ENCODE data around the gene LYRM4. TPM values are rescaled to one million over a fixed set of nuclear protein-coding genes. Genes with fewer than 3 reads are reported as not detected.

Gene LYRM4
- total and polyA plus RNA-seq, 2 experiments from 2014 or later, result 51.0 to 62.0 TPM

GRCh38 chr6:5270093-5270680, 9.4 kb upstream of the LYRM4 start:
- TF ChIP-seq ZNF331 (CRISPR knock-in tag; IDR thresholded peaks at IDR 0.05; ENCODE audit: low read depth) (no peak), POLR2AphosphoS5 (IDR thresholded peaks at IDR 0.05; ENCODE audit: low read depth) (no peak), CREB1 (CRISPR knock-in tag; IDR thresholded peaks at IDR 0.05; ENCODE audit: low read depth) (no peak), ZNF462 (CRISPR knock-in tag; IDR thresholded peaks at IDR 0.05) (no peak), NANOG (IDR thresholded peaks at IDR 0.05; ENCODE audit: borderline replicate concordance) (no peak), JUNB (IDR thresholded peaks at IDR 0.05; ENCODE audit: unreplicated experiment) (no peak), EZH2phosphoT487 (IDR thresholded peaks at IDR 0.05; ENCODE audit: unreplicated experiment) (no peak), STAT1 (IDR thresholded peaks at IDR 0.05; ENCODE audit: unreplicated experiment) (no peak), EZH2 (IDR thresholded peaks at IDR 0.05; ENCODE audit: low read depth, unreplicated experiment) (no peak), CTCF (conservative IDR thresholded peaks at IDR 0.05; ENCODE audit: low read depth in 2 of 2) (no peak), ZNF114 (CRISPR knock-in tag; IDR thresholded peaks at IDR 0.05) (no peak)
- TF ChIP-seq, protein P1, sequence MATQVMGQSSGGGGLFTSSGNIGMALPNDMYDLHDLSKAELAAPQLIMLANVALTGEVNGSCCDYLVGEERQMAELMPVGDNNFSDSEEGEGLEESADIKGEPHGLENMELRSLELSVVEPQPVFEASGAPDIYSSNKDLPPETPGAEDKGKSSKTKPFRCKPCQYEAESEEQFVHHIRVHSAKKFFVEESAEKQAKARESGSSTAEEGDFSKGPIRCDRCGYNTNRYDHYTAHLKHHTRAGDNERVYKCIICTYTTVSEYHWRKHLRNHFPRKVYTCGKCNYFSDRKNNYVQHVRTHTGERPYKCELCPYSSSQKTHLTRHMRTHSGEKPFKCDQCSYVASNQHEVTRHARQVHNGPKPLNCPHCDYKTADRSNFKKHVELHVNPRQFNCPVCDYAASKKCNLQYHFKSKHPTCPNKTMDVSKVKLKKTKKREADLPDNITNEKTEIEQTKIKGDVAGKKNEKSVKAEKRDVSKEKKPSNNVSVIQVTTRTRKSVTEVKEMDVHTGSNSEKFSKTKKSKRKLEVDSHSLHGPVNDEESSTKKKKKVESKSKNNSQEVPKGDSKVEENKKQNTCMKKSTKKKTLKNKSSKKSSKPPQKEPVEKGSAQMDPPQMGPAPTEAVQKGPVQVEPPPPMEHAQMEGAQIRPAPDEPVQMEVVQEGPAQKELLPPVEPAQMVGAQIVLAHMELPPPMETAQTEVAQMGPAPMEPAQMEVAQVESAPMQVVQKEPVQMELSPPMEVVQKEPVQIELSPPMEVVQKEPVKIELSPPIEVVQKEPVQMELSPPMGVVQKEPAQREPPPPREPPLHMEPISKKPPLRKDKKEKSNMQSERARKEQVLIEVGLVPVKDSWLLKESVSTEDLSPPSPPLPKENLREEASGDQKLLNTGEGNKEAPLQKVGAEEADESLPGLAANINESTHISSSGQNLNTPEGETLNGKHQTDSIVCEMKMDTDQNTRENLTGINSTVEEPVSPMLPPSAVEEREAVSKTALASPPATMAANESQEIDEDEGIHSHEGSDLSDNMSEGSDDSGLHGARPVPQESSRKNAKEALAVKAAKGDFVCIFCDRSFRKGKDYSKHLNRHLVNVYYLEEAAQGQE (IDR thresholded peaks at IDR 0.05; ENCODE audit: unreplicated experiment), result no peak
- TF ChIP-seq, protein P2, sequence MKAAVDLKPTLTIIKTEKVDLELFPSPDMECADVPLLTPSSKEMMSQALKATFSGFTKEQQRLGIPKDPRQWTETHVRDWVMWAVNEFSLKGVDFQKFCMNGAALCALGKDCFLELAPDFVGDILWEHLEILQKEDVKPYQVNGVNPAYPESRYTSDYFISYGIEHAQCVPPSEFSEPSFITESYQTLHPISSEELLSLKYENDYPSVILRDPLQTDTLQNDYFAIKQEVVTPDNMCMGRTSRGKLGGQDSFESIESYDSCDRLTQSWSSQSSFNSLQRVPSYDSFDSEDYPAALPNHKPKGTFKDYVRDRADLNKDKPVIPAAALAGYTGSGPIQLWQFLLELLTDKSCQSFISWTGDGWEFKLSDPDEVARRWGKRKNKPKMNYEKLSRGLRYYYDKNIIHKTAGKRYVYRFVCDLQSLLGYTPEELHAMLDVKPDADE (IDR thresholded peaks at IDR 0.05), result no peak

More at GRCh38 chr6:5270093-5270680, 9.4 kb upstream of the LYRM4 start:
- Histone ChIP-seq H3K4me2 (no peak overlapping the region), H4K20me1 (replicated peaks; ENCODE audit: insufficient read depth) (peaks cover 6% of the 10 kb centered on the region; the same call in 1 of the 2 replicates), H3K27ac (ENCODE audit: low read depth) (no peak overlapping the region), H3K36me3 (ENCODE audit: insufficient read depth) (no peaks in the 10 kb centered on the region), H3K4me1 (ENCODE audit: insufficient read depth) (peaks cover 5% of the 10 kb centered on the region; the same call in 1 of the 2 replicates), H3F3A (replicated peaks; ENCODE audit: low read depth) (no peaks in the 10 kb centered on the region), H3K9me2 (ENCODE audit: insufficient read depth) (0 out of 2 replicates have a peak, but pooled peaks cover 3% of the 10 kb centered on the region), H3K4me3 (no peak overlapping the region), H2AFZ (no peak overlapping the region), H3K27me3 (ENCODE audit: insufficient read depth) (no peaks in the 10 kb centered on the region), H3K79me2 (replicated peaks; ENCODE audit: insufficient read depth) (peaks cover 39% of the 10 kb centered on the region)
- H3K27ac Mint-ChIP-seq, result no peak overlapping the region
- H3K4me1 Mint-ChIP-seq, result peaks cover 12% of the 10 kb centered on the region
- DNase-seq (ENCODE audit: low spot score) (no peak), ATAC-seq (no peak)
- peaks cover 12% of the 10 kb centered on the region for H3K36me3 Mint-ChIP-seq (ENCODE audit: low read depth)
- H3K9me3 Mint-ChIP-seq, result peaks cover 6% of the 10 kb centered on the region; the same call in 2 of the 3 replicates
- no peaks in the 10 kb centered on the region for H3K27me3 Mint-ChIP-seq (ENCODE audit: insufficient read depth, low read depth, poor library complexity)
- H3K4me3 Mint-ChIP-seq, result no peak overlapping the region
